HG02870 (cell line): ENCODE data around the gene VPS50.

Experiments used
- ATAC-seq: cut with Tn5 transposase; IDR thresholded peaks from one replicate; pipeline ENCODE4 v1.9.1; 2021; ENCODE audit warnings: mild to moderate bottlenecking, moderate library complexity; ENCODE audit not compliant: unreplicated experiment

VPS50 gene

GRCh38 chr7:93231799-93232672, at the start of gene VPS50:
TSS of gene VPS50 (plus strand) at chr7:93232366. CDS start at chr7:93232468, 102 bp downstream.
- ATAC-seq = peak; percentile 99

- ATAC-seq = no peak
Measured at GRCh38 chr7:93185303-93186027, 46.7 kb upstream of the VPS50 start.

- no peak for ATAC-seq
Measured at GRCh38 chr7:93188870-93189634, 43.1 kb upstream of the VPS50 start.

DNA sequence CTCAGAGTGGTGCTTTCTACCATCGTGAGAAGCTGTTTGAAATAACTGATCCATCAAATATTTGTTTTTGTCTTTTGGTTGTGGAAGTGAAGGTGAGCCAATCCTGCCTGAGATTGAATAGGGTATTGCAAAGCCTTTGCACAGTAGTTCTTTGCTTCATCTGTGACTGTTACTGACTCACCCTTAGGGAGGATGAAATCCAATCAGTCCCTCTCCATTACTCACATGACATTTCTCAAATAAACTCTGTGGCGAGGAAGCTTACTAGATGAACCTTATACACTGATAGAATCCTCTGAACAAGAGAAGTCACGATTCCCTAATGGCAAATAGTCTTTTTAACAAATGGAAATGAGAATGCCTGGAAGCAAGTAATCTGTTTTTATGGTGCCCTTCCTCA, 37.8 kb upstream of the VPS50 start:
- no peak for ATAC-seq

GRCh38 chr7:93196336-93196735, 35.8 kb upstream of the VPS50 start:
- ATAC-seq = no peak

DNA sequence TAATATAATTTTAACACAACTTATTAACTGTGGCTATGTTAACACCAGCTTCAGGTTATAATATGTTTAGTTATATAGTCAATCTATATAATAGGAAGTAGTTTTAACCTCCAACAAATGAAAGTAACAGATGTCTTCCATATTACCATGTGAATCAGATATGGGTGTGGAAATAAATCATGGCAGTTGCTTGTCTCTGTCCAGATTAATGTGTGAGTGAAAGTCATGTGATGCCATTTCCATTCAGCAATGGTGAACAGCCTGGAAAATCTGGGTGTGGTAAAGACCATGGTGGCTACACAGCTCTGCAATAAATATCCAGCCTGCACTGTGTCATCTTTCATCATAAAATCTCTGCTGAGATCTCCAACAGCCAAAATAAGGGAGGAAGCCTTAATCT, 33.7 kb upstream of the VPS50 start:
- no peak for ATAC-seq

GRCh38 chr7:93202594-93203250, 29.4 kb upstream of the VPS50 start:
- ATAC-seq = no peak

DNA sequence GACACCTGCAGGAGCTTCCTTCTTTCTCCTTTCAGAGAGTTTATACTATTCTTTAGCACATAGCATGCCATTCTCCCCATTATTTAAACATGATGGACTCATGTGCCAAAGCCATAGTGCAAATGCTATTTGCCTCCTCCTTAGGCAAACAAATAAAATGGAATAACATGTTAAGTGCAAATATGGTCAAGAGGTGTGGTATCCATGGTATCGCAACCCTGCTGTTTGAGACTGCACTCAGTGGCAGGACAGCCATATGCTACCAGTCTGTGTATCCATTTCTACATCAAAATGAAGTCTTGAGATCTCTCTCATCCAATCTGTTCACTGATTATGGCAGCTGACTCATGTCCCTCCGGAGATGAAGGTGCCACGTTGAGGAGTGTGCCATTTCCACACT, 28.7 kb upstream of the VPS50 start:
- no peak for ATAC-seq

GRCh38 chr7:93205046-93205445, 27.1 kb upstream of the VPS50 start:
- ATAC-seq = no peak

GRCh38 chr7:93211228-93211818, 20.8 kb upstream of the VPS50 start:
- ATAC-seq = no peak

GRCh38 chr7:93212881-93213280, 19.3 kb upstream of the VPS50 start:
- ATAC-seq = no peak

GRCh38 chr7:93218997-93219827, 13.0 kb upstream of the VPS50 start:
- ATAC-seq = no peak

DNA sequence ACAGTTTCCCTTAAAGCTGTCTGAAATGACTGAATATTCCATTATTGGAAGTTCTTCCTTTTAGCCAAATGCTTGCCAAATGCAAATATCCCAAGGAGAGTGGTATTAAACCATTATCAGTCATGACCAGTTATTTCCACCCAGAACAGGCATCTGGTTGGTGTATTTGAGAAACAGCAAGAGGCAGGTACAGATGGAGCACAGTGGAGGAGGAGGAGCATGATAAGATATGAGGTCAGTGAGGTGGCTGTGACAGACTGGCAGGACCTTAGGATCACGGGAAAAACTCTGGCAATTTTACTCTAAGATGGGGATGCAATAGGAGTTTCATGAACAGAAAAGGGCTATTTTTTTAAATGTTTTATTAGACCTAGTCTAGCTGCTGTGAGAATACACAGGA, 12.3 kb upstream of the VPS50 start:
- no peak for ATAC-seq

DNA sequence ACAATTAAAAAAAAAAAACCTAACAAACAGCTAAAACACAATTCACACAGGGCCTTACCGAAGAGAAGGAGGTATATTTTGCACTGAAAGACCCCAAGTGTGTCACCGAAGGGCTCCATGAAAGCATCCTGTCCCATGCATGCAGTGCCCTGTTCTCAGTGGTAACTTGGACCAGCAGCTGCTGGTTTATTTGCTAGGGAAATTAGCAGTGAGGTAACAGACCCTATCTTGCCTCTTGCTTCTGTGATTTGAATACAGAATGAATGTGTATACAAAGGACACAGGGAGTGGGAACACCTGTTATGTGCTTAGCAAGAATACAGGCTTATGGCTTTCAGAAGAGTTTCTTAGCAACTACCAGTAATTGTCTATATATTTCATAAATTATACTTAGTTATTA, 5.9 kb upstream of the VPS50 start, which contains the start of gene HEPACAM2:
HEPACAM2 (minus strand) TSS at position 160 of the 400 bp plus-strand sequence.
- no peak for ATAC-seq

DNA sequence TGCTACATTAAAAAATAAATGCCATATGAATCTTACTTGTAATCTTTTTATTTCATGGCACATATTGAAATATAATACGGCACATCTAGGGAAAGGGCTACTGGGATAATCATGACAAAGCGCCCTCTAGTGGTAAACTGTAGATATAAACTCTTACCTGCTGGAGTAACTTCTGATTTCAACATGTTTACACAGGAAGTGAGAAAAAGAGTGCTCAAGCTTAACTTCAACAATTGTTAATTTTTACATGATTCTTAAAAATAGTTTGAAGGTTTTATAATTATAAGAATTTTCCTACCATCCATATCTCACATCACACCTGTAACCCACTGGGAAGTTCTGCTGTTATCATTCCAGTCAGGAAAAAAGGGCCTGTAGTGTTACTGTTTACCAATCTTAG, 3.9 kb upstream of the VPS50 start:
- no peak for ATAC-seq

- ATAC-seq = no peak
Measured at GRCh38 chr7:93231259-93231658, 907 bp upstream of the VPS50 start.

- no peak for ATAC-seq
Measured at GRCh38 chr7:93232673-93233018, 480 bp downstream of the VPS50 start.

GRCh38 chr7:93235541-93235940, 3.4 kb downstream of the VPS50 start:
- ATAC-seq = no peak

GRCh38 chr7:93238131-93238530, 6.0 kb downstream of the VPS50 start:
- no peak for ATAC-seq

GRCh38 chr7:93238748-93239147, 6.6 kb downstream of the VPS50 start:
- peak; percentile 71 for ATAC-seq
